GM06990 (cell line): ENCODE results near the gene ADM2.

ENCODE experiments used
- DNase-seq: peaks from one replicate; pipeline ENCODE4 v3.0.0-alpha.2; 2011; ENCODE audit not compliant: insufficient read length; ENCODE audit errors: extremely low read depth
- H3K27me3 ChIP-seq: replicated peaks from 2 replicates; pipeline ENCODE4 v1.6.0; 2011; ENCODE audit warnings: low read length; ENCODE audit not compliant: control insufficient read depth, insufficient read depth
- H3K36me3 ChIP-seq: 2 replicates; pipeline ENCODE4 v1.5.1; 2011; ENCODE audit warnings: low read length; ENCODE audit not compliant: control insufficient read depth, insufficient read depth
- H3K4me3 ChIP-seq: replicated peaks from 2 replicates; pipeline ENCODE4 v1.5.1; 2011; ENCODE audit warnings: low read depth, mild to moderate bottlenecking, control low read depth, low read length
- TF ChIP-seq, protein P1 (sequence below): IDR thresholded peaks from 2 replicates; pipeline ENCODE4 v1.5.1; 2011; ENCODE audit warnings: low read length, control low read depth, mild to moderate bottlenecking, inconsistent platforms; ENCODE audit not compliant: insufficient read depth, poor library complexity, severe bottlenecking

Gene ADM2

DNA sequence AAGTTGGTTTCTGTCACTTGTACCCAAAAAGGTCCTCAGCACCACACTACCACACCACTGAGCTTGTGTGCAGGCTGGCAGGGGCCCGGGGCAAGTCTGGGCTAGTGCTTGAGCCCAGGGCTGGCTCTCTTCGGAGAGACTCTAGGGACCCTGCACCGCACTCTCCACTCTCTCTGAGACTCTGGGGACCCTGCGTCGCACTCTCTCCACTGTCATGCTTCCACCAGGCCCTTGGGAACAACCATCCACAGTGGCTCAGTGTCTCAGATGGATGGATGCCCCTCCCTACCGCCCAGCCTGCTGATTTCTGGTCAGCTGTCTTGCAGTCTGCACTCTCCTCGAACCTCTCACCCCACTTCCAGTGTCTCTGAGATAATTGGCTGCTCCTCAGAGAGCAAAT, 4.5 kb upstream of the ADM2 start:
- Histone ChIP-seq H3K27me3 (no peaks in the 10 kb centered on the region; the same call in 1 of the 2 replicates), H3K36me3 (peaks cover 1% of the 10 kb centered on the region), H3K4me3 (no peak overlapping the region)
- TF ChIP-seq, protein P1, sequence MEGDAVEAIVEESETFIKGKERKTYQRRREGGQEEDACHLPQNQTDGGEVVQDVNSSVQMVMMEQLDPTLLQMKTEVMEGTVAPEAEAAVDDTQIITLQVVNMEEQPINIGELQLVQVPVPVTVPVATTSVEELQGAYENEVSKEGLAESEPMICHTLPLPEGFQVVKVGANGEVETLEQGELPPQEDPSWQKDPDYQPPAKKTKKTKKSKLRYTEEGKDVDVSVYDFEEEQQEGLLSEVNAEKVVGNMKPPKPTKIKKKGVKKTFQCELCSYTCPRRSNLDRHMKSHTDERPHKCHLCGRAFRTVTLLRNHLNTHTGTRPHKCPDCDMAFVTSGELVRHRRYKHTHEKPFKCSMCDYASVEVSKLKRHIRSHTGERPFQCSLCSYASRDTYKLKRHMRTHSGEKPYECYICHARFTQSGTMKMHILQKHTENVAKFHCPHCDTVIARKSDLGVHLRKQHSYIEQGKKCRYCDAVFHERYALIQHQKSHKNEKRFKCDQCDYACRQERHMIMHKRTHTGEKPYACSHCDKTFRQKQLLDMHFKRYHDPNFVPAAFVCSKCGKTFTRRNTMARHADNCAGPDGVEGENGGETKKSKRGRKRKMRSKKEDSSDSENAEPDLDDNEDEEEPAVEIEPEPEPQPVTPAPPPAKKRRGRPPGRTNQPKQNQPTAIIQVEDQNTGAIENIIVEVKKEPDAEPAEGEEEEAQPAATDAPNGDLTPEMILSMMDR = no peak
- no peak for DNase-seq

DNA sequence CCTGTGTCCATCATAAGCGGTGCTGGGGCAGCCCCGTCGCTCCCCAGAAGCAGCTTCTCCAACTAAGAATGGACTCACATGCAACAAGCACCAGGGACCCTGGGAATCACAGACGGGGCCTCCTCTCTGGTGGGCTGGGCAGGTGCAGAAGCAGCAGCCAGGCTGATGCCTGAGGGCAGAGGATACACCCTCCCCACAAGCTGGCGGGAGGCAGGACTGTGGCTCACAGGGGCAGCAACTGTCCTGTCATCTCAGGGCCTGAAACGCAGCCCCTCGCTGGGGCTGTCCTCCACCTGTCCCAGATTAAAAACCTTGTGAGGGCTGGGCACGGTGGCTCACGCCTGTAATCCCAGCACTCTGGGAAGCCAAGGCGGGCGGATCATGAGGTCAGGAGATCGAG, 3.4 kb upstream of the ADM2 start:
- no peak overlapping the region for H3K4me3 ChIP-seq
- DNase-seq = no peak
- H3K36me3 ChIP-seq = no peaks in the 10 kb centered on the region
- TF ChIP-seq, protein P1 = no peak
- no peaks in the 10 kb centered on the region; the same call in 1 of the 2 replicates for H3K27me3 ChIP-seq

DNA sequence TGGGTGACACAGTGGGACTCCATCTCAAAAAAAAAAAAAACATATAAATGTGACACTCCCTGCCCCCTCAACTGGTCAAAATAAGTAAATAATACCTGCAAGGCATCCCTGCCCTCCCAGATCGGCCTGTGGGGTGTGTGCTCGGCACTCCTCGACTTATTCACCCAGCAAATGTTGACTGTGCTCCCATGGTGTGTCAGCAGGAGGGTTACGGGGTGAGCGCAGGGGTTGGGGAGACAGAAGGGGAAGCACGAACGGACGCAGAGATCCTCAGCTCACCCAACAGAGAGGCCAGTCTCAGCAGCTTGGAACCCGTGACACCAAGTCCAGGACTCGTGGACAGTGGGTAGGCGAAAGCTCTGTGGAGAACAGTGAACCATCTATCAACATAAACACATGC, 1.6 kb upstream of the ADM2 start:
- no peak overlapping the region for H3K4me3 ChIP-seq
- no peaks in the 10 kb centered on the region; the same call in 1 of the 2 replicates for H3K27me3 ChIP-seq
- H3K36me3 ChIP-seq = no peaks in the 10 kb centered on the region
- TF ChIP-seq, protein P1 = no peak
- no peak for DNase-seq

DNA sequence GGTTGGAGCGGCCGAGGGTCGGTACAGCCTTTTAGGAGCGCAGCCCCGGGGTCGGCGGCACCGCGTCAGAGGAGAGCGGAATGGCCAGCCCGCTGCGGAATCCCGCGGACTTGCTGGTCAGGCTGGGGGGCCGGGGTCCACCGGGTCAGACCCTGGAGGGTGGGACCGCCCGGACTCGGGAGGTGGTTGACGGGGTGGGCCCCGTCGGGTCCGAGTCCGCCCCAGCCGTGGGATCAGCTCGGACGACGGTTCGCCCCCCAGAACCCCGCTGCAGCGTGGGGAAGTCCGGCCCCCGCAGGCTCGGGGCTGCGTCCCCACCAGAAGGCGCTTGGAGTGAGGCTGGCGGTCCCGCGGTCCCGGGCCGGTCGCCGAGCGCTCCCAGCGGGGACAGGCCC, 301 bp upstream of the ADM2 start:
- peak overlapping the region; percentile 58 for H3K4me3 ChIP-seq
- DNase-seq = no peak
- H3K27me3 ChIP-seq = no peaks in the 10 kb centered on the region; the same call in 1 of the 2 replicates
- no peaks in the 10 kb centered on the region for H3K36me3 ChIP-seq
- TF ChIP-seq, protein P1 = no peak

DNA sequence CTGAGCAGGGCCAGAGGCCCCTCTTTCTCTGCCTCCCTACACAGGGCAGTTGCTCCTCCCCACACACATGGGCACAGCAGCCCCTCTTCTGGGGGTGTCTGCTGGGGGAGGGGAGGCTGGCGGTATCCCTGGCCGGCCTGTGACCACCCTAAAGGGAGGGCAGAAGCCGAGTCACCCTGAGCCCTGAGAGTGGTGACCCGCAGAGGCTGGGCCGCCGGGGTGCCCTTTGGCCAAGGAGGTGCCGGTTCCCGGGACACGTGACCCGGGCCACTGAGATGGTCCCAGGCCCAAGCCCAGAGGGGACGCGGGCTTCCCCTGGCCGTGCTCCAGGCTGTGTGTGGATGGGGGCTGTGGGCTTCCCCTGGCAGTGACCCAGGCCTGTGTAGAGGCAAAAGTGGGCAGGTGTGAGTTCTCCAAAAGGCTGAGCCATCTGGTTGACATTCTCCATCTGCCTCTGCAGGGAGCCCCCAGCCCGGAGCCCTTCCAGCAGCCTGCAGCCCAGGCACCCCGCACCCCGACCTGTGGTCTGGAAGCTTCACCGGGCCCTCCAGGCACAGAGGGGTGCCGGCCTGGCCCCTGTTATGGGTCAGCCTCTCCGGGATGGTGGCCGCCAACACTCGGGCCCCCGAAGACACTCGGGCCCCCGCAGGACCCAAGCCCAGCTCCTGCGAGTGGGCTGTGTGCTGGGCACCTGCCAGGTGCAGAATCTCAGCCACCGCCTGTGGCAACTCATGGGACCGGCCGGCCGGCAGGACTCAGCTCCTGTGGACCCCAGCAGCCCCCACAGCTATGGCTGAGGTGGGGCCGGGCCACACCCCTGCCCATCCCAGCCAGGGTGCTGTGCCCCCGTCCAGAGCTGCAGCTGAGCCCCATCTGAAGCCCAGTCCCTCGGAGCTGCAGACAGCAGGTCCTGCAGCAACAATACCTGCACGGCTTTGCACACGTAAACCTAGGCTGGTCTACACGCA, 1.0 kb downstream of the ADM2 start:
- no peak for DNase-seq
- peak overlapping the region; percentile 58 for H3K4me3 ChIP-seq
- TF ChIP-seq, protein P1 = no peak
- no peaks in the 10 kb centered on the region; the same call in 1 of the 2 replicates for H3K27me3 ChIP-seq
- H3K36me3 ChIP-seq = no peaks in the 10 kb centered on the region

DNA sequence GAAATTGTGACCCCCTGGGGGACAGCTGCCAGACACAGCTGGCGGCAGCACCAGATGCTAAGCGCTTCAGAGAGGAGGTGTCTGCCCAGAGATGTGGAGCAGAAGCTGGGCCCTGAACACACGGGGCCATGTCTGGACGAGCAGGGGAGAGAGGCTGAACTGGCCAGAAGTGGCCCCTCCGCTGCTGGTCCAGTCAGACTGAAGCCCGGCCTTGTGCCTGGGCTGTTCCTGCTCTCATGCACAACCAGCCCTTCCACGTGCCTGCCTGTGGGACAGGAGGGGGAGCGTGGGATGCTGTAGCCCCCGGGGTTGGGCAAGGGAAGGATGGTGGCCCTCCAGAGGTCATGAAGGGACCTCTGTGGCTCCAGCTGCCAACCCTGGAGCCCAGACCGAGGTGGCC, 1.8 kb downstream of the ADM2 start:
- TF ChIP-seq, protein P1 = no peak
- H3K27me3 ChIP-seq = no peaks in the 10 kb centered on the region; the same call in 1 of the 2 replicates
- no peak overlapping the region for H3K4me3 ChIP-seq
- no peaks in the 10 kb centered on the region for H3K36me3 ChIP-seq
- no peak for DNase-seq
